ENCODE measurements around the gene SUV39H2.
A peak's percentile ranks its signal among the peaks of the same experiment; 100 is the strongest.
"Not testable (repeated sequence)": the region's sequence is repeated elsewhere in the genome, so short reads cannot be mapped to it uniquely, and the experiment has no call there.

Gene SUV39H2

GRCh38 chr10:14938971-14939370 lies 60.3 kb downstream of the SUV39H2 start:
- DNase-seq, result peak; percentile 70 to 71

- not testable (repeated sequence) for DNase-seq
These were observed 63.7 kb downstream of the SUV39H2 start for GRCh38 chr10:14942147-14942949.

GRCh38 chr10:14942950-14943338 lies 64.3 kb downstream of the SUV39H2 start:
- DNase-seq, result not testable (repeated sequence)

DNA sequence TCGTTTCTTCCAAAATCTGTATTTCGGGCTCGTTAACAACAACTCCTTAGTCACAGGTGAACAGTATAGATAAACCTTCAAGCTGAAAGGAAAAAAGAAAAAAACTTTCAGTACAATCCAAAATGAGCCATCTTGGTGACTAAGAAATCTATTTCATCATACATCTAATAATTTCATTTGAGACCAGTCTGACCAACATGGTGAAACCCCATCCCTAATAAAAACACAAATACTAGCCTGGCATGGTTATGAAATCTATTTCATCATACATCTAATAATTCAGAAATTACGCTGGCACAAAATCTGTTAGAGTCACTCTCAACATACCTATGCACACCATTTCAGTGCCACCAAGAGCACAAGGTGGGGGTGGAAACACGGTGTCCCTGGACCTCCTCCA lies 66.4 kb downstream of the SUV39H2 start:
- DNase-seq, result peak in 1 of 2 donors; percentile 49

DNA sequence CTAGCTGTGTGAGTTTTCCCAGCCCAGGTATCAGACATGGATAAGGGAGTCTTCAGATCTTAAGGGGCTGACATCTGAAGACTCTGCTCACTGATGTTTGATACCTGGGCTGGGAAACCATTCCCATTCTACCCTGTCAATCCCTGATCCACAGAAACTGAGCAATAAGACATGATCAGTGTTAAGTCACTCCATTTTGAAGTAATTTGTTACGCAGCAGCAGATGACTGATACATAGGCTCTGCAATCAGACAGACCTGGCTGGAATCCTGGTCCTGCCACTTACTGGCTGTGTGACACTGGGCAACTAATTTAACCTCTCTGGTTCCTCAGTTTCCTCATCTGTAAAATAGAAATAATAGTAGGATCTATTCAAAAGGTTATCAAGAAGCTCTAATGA lies 68.6 kb downstream of the SUV39H2 start:
- no peak for DNase-seq

- DNase-seq, result no peak
These were observed 70.6 kb downstream of the SUV39H2 start for GRCh38 chr10:14949291-14949690.

DNA sequence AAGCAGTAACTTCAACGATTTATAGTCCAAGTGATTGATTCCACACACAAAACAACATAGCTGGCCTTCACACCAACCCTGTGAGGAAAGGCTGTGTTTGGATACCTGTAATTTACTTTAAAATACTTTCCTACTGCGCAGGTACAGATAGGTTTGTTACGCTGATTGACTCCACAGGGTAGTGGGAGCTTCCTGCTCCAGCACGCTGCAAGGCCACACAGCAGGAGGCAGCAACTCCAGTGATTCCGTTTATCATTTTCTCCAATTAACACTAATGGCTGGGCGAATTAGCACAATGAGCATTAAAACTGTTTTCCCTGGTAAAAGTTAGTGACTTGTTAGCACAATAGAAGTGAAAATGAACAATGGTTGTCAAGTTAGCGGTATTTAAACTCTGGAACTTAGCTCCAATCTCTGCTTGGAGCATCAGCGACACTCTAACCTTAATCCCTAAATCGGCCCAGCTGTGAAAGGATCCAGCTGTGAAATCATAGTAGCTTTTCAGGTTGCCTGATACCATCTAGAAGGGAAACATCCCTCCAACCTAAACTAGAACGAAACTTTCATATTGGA lies 74.3 kb downstream of the SUV39H2 start:
- DNase-seq, result peak in 1 of 2 donors; percentile 15

GRCh38 chr10:14953424-14954000 lies 74.8 kb downstream of the SUV39H2 start:
- peak; percentile 63 to 83 for DNase-seq

Measured in inflammatory macrophage (primary cell).